ENCODE measurements around the gene PROZ.

GRCh38 chr13:113207890-113208420 lies 49.5 kb downstream of the PROZ start:
- TF ChIP-seq TARDBP (IDR thresholded peaks at IDR 0.05) (no peak), FOXK2 (conservative IDR thresholded peaks at IDR 0.05 in 1 of 2, IDR thresholded peaks at IDR 0.05 in 1 of 2; ENCODE audit: low read depth in 2 of 2) (no peak), MYBL2 (IDR thresholded peaks at IDR 0.05; ENCODE audit: low read depth) (no peak), MYBL2 (CRISPR knock-in tag; IDR thresholded peaks at IDR 0.05; ENCODE audit: borderline replicate concordance) (no peak), ZNF431 (CRISPR knock-in tag; IDR thresholded peaks at IDR 0.05) (no peak), FOXA1 (IDR thresholded peaks at IDR 0.05; ENCODE audit: borderline replicate concordance) (no peak), POLR2A (conservative IDR thresholded peaks at IDR 0.05) (no peak)

Measured in K562 (cell line).